Measurements from ENCODE around the gene ARL4A.

Gene ARL4A

GRCh38 chr7:12714379-12714737 lies 26.9 kb downstream of the ARL4A start:
- no peak overlapping the region for H3K4me3 ChIP-seq (replicated peaks; ENCODE audit: low read depth, low read length)
- DNase-seq (ENCODE audit: extremely low read depth, low read depth): no peak
- TF ChIP-seq CTCF (IDR thresholded peaks at IDR 0.05; ENCODE audit: low read depth, low read length, missing control alignments): no peak

- H3K4me3 ChIP-seq (replicated peaks; ENCODE audit: low read depth, low read length): peak overlapping the region; percentile 17; the same call in 1 of the 2 replicates
- no peak for TF ChIP-seq CTCF (IDR thresholded peaks at IDR 0.05; ENCODE audit: low read depth, low read length, missing control alignments)
- peak; percentile 79 for DNase-seq (ENCODE audit: extremely low read depth, low read depth)
These were observed 28.1 kb downstream of the ARL4A start for GRCh38 chr7:12715372-12716133.

- no peak overlapping the region for H3K4me3 ChIP-seq (replicated peaks; ENCODE audit: low read depth, low read length)
- TF ChIP-seq CTCF (IDR thresholded peaks at IDR 0.05; ENCODE audit: low read depth, low read length, missing control alignments): no peak
These were observed 28.8 kb downstream of the ARL4A start for GRCh38 chr7:12716134-12716681.

GRCh38 chr7:12716722-12717121 lies 29.3 kb downstream of the ARL4A start:
- no peak for TF ChIP-seq CTCF (IDR thresholded peaks at IDR 0.05; ENCODE audit: low read depth, low read length, missing control alignments)
- no peak overlapping the region for H3K4me3 ChIP-seq (replicated peaks; ENCODE audit: low read depth, low read length)
- DNase-seq (ENCODE audit: extremely low read depth, low read depth): no peak

More at GRCh38 chr7:12716134-12716681, 28.8 kb downstream of the ARL4A start:
- DNase-seq (ENCODE audit: extremely low read depth, low read depth): no peak

GRCh38 chr7:12719141-12719919 lies 31.9 kb downstream of the ARL4A start:
- DNase-seq (ENCODE audit: extremely low read depth, low read depth): peak; percentile 21
- no peak overlapping the region for H3K4me3 ChIP-seq (replicated peaks; ENCODE audit: low read depth, low read length)
- TF ChIP-seq CTCF (IDR thresholded peaks at IDR 0.05; ENCODE audit: low read depth, low read length, missing control alignments): no peak

GRCh38 chr7:12719981-12720865 lies 32.8 kb downstream of the ARL4A start:
- no peak for TF ChIP-seq CTCF (IDR thresholded peaks at IDR 0.05; ENCODE audit: low read depth, low read length, missing control alignments)
- H3K4me3 ChIP-seq (replicated peaks; ENCODE audit: low read depth, low read length): no peak overlapping the region
- DNase-seq (ENCODE audit: extremely low read depth, low read depth): no peak

Data from HFF-Myc (cell line).